Spleen (tissue), 11 donors: ENCODE measurements around the gene ZNRF4. TPM values are rescaled to one million over a fixed set of nuclear protein-coding genes. Genes with fewer than 3 reads are reported as not detected.

Experiments used
- DNase-seq: peaks from one replicate; pipeline ENCODE4 v3.0.0-alpha.2; 2020
- H3K27ac ChIP-seq, 8 donors: fragments of 200-600 bp; sonication (generic) in 7 of 8; 1 replicate in 4 of 8; 2 replicates in 4 of 8; pipeline versions ENCODE4 v1.5.0 to v1.8.0; 2016 to 2021; ENCODE audit warnings: inconsistent platforms in 4 of 8, mild to moderate bottlenecking in 4 of 8, moderate library complexity in 1 of 8
- H3K27me3 ChIP-seq, 7 donors: fragments of 200-600 bp; sonication (generic) in 6 of 7; replicated peaks in 1 of 7; 1 replicate in 4 of 7; 2 replicates in 3 of 7; pipeline versions ENCODE4 v1.5.0 to v1.8.0; 2016 to 2021; ENCODE audit warnings: inconsistent platforms in 3 of 7, mild to moderate bottlenecking in 1 of 7
- H3K36me3 ChIP-seq, 6 donors: fragments of 200-600 bp; sonication (generic) in 5 of 6; 1 replicate in 4 of 6; 2 replicates in 2 of 6; pipeline versions ENCODE4 v1.5.0 to v1.8.0; 2016 to 2021; ENCODE audit warnings: inconsistent platforms in 2 of 6
- H3K4me1 ChIP-seq, 6 donors: fragments of 200-600 bp; sonication (generic) in 5 of 6; 1 replicate in 3 of 6; 2 replicates in 3 of 6; pipeline versions ENCODE4 v1.5.0 to v1.8.0; 2016 to 2021; ENCODE audit warnings: inconsistent platforms in 3 of 6
- H3K4me3 ChIP-seq, 8 donors: fragments of 200-600 bp; sonication (generic) in 7 of 8; 1 replicate in 4 of 8; 2 replicates in 4 of 8; pipeline versions ENCODE4 v1.5.0 to v1.8.0; 2016 to 2021; ENCODE audit warnings: inconsistent platforms in 4 of 8, mild to moderate bottlenecking in 4 of 8, moderate library complexity in 2 of 8
- H3K9me3 ChIP-seq, 8 donors: fragments of 200-600 bp; sonication (generic) in 7 of 8; 1 replicate in 4 of 8; 2 replicates in 4 of 8; pipeline versions ENCODE4 v1.5.0 to v1.8.0; 2016 to 2021; ENCODE audit warnings: inconsistent platforms in 4 of 8
- POLR2A ChIP-seq, 3 donors: fragments of 450-650 bp; IDR thresholded peaks; one replicate each; pipeline ENCODE4 v1.5.1; 2017; ENCODE audit warnings: antibody characterized with exemption in 3 of 3, mild to moderate bottlenecking in 1 of 3
- POLR2AphosphoS5 ChIP-seq, 3 donors: sonication (generic); formaldehyde crosslinking; IDR thresholded peaks; one replicate each; pipeline ENCODE4 v1.5.1; 2017; ENCODE audit warnings: antibody characterized with exemption in 3 of 3
- WGBS, 5 donors: extraction: QIAGEN DNeasy Blood & Tissue Kit in 3 of 5; methylation state at CpG; one replicate each; pipeline versions ENCODE4 v1.1.5 to v1.1.7; 2013 to 2018; 5-methylcytosine and 5-hydroxymethylcytosine counted together
- intact Hi-C: fragments of 100-400 bp; cut with DNase I; formaldehyde crosslinking; loops from one replicate; pipeline ENCODE4 v1.15.0; 2023; ENCODE audit warnings: low total_unique reads
- polyA plus RNA-seq, 3 donors: library from polyadenylated mRNA; stranded (reverse); fragments of 200-250 nt; gene quantifications; one replicate each; pipeline ENCODE4 v1.2.1, GENCODE V29; 2013
- total RNA-seq, 7 donors: library from RNA; depleted of rRNA in 3 of 7; stranded (reverse); fragments of >200 nt in 3 of 7; fragmentation: NEBNext Ultra II Directional in 4 of 7; extraction: Animal tissue kit (Norgen Biotek cat#: 25700) in 4 of 7; gene quantifications; one replicate each; pipeline versions ENCODE4 v1.1.0 to v1.2.1, GENCODE V29; 2016 to 2021
- TF ChIP-seq, protein P1 (sequence below), 11 experiments: fragments of 200-600 bp in 7 of 11; fragments of 450-650 bp in 4 of 11; sonication (generic) in 4 of 11; IDR thresholded peaks in 8 of 11; conservative IDR thresholded peaks in 3 of 11; 1 replicate in 7 of 11; 2 replicates in 4 of 11; pipeline versions ENCODE4 v1.4.0 to v1.8.0; 2016 to 2021; ENCODE audit warnings: antibody characterized with exemption in 11 of 11, inconsistent platforms in 4 of 11, mild to moderate bottlenecking in 1 of 11
- donor health status: healthy with polysubstance abuse.
- donor health status: DM: no; HTN: no; CAD: no; lungs with moderate emphysema.
- donor health status: DM: no; HTN: no; CAD: no.
- donor health status: Bipolar disorder and iron deficiency.
- donor health status: healthy.
- donor health status: DM: no; HTN: no; CAD: no.
- donor health status: DM: yes; HTN: yes; CAD: no.

The ZNRF4 gene
- total and polyA plus RNA-seq, 10 donors = not detected

DNA sequence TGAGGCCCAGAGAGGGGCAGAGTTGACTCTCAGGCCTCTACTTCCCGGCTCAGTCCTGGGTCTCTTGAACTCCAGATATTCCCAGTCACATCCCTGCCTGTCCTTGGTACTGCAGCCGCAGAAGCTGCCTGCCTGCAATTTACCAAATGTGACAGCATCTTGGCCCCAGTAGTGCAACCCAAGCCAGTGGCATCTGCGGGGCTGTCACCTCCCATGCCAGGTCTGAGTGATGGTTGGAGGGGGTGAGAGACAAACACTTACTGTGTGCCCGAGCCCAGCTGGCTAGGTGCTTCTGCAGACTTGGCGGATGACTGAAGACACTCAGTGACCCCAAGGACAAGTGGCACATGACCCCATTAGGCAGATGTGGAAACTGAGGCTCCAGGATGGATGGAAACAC lies 18.4 kb downstream of the ZNRF4 start:
- peaks cover 0 to 60% (median under 1%) of the 10 kb centered on the region in 7 donors for H3K27me3 ChIP-seq
- no peak overlapping the region for H3K27ac ChIP-seq
- H3K4me1 ChIP-seq = no peaks in the 10 kb centered on the region
- TF ChIP-seq POLR2AphosphoS5 (IDR thresholded peaks at IDR 0.05) (no peak), POLR2A (IDR thresholded peaks at IDR 0.05) (no peak)
- TF ChIP-seq, protein P1, sequence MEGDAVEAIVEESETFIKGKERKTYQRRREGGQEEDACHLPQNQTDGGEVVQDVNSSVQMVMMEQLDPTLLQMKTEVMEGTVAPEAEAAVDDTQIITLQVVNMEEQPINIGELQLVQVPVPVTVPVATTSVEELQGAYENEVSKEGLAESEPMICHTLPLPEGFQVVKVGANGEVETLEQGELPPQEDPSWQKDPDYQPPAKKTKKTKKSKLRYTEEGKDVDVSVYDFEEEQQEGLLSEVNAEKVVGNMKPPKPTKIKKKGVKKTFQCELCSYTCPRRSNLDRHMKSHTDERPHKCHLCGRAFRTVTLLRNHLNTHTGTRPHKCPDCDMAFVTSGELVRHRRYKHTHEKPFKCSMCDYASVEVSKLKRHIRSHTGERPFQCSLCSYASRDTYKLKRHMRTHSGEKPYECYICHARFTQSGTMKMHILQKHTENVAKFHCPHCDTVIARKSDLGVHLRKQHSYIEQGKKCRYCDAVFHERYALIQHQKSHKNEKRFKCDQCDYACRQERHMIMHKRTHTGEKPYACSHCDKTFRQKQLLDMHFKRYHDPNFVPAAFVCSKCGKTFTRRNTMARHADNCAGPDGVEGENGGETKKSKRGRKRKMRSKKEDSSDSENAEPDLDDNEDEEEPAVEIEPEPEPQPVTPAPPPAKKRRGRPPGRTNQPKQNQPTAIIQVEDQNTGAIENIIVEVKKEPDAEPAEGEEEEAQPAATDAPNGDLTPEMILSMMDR (IDR thresholded peaks at IDR 0.05 in 8 of 11, conservative IDR thresholded peaks at IDR 0.05 in 3 of 11) = no peak
- intact Hi-C loops = no loop called here
- WGBS, 5 donors = 82 to 92% (median 88%) methylated on average over 5 of the region's 5 CpGs
- H3K36me3 ChIP-seq = no peaks in the 10 kb centered on the region
- no peaks in the 10 kb centered on the region for H3K9me3 ChIP-seq
- no peak for DNase-seq
- H3K4me3 ChIP-seq = no peak overlapping the region

DNA sequence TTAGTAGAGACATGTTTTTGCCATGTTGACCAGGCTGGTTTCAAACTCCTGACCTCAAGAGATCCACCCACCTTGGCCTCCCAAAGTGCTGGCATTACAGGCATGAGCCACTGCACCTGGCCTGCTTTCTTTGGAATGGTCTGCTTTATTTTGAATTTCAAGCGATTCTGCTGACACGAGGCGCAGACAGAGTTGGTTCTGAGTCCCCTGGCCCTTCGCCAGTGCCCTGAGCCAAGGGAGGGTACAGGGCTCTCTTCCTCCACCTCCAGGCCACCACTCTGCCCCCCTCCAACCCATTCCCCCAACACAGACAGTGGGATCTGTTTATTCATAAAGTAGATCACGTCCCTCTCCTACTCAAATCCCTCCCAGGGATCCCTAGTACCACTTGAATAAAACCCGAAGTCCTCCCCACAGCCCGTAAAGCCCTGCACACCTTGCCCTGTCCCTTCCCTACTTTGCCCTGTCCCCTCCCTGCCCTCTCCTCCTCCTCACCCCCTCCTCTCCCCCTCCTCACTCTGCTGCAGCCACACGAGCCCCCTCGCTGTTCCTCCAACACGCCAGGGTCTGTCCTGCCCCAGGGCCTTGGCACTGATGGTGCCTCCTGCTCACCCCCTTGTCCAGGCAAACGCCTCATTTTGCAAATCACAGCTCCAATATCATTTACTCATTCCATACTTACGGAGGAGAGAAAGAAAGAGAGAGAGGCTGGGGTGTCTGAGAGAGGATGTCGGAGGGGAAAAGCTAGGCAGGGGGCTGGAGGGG lies 22.4 kb downstream of the ZNRF4 start:
- no peak overlapping the region for H3K4me3 ChIP-seq
- H3K27ac ChIP-seq = no peak overlapping the region
- no peaks in the 10 kb centered on the region for H3K4me1 ChIP-seq
- H3K9me3 ChIP-seq = peaks cover 0 to 17% (median 13%) of the 10 kb centered on the region in 8 donors
- intact Hi-C loops = no loop called here
- no peaks in the 10 kb centered on the region for H3K36me3 ChIP-seq
- TF ChIP-seq, protein P1 (IDR thresholded peaks at IDR 0.05 in 8 of 11, conservative IDR thresholded peaks at IDR 0.05 in 3 of 11) = no peak
- TF ChIP-seq POLR2AphosphoS5 (IDR thresholded peaks at IDR 0.05) (no peak), POLR2A (IDR thresholded peaks at IDR 0.05) (no peak)
- 42 to 60% (median 50%) methylated on average over 13 of the region's 13 CpGs for WGBS, 5 donors
- peaks cover 0 to 90% (median 4%) of the 10 kb centered on the region in 7 donors for H3K27me3 ChIP-seq
- no peak for DNase-seq

DNA sequence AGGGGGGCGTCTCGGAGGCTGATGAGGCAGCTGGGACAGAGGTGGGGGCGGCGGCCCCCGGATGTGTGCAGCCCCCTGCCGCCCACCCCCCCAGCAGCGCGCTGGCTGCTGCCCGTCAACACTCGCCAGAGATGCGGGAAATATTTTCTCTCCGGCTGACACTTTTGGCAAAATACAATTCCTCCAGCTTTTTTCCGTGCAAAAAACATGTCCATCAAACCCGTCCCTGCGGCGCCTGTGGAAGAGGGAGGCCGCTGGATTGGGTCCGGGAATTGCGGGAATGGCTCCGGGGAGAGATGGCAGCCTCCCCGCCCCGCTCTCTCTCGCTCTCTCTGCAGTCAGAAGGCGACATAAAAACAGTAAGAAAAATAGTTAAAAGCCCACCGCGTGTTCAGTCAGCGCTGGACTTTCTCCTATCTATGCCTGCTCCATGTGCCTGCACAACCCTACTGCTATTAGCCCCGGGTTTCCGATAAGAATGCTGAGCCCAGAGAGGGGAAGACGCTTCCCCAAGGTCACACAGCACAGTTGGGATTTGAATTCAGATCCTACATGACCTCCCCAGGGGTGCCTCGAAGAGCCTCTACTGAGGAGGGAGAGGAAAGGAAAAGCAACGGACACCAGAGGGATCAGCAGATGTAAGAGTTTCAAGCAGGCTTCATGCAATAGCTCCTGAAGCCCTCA lies 23.2 kb downstream of the ZNRF4 start:
- Histone ChIP-seq H3K27ac (no peak overlapping the region), H3K4me3 (no peak overlapping the region), H3K4me1 (no peaks in the 10 kb centered on the region), H3K9me3 (peaks cover 0 to 21% (median 16%) of the 10 kb centered on the region in 8 donors), H3K27me3 (peaks cover 0 to 90% (median 4%) of the 10 kb centered on the region in 7 donors), H3K36me3 (no peaks in the 10 kb centered on the region)
- intact Hi-C loops = no loop called here
- no peak for DNase-seq
- WGBS, 5 donors = 36 to 44% (median 40%) methylated on average over 30 to 32 of the region's 32 CpGs
- TF ChIP-seq, protein P1 (IDR thresholded peaks at IDR 0.05 in 8 of 11, conservative IDR thresholded peaks at IDR 0.05 in 3 of 11) = no peak
- TF ChIP-seq POLR2AphosphoS5 (IDR thresholded peaks at IDR 0.05) (no peak), POLR2A (IDR thresholded peaks at IDR 0.05) (no peak)
